Activated CD8-positive, alpha-beta memory T cell treated with anti-CD3 and anti-CD28 coated beads, Interleukin-2, amount 50 U/mL, for 24 hours (primary cell): Measurements from ENCODE around the gene CA10.

Source experiments
- DNase-seq: peaks from one replicate; pipeline ENCODE4 v3.0.0-alpha.2; 2020; ENCODE audit errors: extremely low read depth

Gene CA10

DNA sequence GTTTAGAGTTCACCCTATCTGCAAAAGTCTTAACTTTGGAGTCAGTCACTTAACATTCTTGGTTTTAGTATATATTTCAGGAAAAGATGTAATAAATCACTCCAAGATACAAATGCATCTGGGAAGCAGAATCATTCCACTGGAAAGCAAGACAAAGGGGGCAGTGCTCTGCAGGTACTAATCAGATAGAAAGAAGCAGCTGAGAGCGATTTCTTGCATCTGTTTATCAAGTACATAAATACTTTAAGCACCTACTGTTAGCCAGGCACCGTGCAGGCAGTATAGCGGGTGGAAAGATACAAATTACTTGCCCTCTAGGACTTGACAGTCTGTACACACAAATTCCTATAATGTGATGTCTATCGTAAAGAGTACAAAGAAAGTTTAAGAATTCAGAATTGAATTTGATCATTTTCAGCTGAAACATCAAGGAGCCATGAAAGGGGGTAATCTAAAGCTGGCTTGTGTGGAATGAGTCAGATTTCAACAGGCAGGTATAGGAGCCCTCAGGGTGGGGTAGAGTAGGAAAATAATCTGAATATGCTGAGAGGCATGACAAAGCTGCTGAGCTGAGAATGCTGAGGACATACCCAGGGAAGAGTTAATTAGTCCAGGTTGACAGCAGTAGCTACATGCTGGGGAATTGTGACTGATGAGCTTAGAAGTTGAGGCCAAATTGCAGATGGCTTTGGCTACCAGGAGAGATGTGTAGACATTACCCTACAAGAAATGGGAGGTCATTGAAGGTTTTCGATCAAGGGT is 110.2 kb downstream of the CA10 start:
- no peak for DNase-seq

DNA sequence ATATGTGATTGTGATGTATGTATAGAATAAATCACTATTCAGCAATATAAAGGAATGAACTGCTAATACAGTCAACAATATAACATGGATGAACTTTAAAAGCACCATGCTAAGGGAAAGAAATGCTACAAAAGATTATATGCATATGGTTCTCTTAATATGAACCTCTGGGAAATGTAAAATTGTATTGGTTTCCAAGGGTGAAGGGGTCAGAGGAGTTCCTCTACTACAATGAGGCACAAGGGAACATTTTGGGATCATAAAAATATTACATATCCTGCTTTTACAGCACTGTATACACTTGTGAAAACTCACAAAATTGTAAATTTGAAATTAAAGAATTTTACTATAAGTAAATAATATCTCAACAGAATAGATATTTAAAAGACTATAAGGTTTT is 111.4 kb downstream of the CA10 start:
- DNase-seq: no peak

DNA sequence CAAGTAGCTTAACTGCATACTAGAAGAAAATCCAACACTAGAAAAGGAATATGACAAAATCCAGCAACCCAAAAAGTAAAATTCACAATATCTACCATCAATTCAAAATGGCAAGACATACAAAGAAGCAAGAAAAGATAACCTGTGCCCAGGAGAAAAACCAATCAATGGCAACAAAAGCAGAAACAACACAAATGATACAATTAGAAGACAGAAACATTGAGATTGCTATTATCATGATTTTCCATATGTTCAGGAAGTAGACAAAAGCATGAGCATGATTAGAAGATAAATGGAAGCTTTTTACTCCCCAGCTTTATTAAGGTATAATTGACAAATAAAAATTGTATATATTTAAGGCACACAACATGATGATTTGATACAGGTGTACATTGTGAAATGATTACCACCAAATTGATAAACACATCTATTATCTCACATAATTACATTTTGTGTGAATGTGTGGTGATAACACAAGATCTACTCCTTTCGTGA is 117.3 kb downstream of the CA10 start:
- no peak for DNase-seq

DNA sequence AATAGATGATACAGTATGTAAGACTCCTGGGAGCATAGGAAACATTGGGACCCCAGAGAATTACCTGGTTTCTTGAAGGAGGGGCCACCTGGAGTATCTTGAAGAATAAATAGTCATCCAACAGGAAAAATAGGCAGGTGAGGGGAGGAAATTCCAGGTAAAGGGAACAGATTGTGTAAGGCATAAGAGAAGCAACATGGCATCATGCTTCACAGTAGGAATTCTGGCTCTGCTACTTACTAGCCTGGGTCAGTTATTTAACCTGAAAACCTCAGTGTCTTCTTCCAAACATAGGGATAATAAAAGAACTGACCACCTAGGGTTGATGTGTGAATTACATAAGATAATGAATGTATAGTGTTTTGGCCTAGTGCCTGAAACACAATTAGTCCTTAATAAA is 122.1 kb downstream of the CA10 start:
- DNase-seq: no peak

DNA sequence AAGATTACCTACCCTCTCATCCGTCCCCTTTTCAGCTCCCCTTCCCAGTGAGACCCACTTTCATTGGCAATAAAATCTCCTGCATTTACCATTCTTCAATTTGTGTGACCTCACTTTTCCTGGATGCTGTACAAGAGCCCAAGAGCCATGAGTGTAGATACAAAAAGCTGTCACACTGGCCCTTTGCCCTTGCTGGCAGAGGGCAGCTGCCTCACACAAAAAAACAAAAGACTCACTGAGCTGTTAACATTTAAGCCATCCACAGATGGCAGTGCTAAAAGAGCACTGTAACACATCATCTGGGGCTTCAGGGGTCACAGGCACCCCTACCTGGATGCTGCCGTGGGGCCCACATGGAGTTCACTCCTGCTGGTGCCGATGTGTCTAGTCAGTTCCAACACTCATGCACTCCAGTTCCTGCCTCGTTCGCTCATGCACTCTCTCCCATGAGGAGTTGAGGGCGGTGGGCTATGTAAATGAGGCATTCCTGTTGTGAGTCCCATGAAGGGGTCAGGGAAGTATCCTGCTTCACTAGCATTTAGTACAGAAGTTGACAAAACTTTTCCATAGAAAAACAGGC is 123.1 kb downstream of the CA10 start:
- no peak for DNase-seq

DNA sequence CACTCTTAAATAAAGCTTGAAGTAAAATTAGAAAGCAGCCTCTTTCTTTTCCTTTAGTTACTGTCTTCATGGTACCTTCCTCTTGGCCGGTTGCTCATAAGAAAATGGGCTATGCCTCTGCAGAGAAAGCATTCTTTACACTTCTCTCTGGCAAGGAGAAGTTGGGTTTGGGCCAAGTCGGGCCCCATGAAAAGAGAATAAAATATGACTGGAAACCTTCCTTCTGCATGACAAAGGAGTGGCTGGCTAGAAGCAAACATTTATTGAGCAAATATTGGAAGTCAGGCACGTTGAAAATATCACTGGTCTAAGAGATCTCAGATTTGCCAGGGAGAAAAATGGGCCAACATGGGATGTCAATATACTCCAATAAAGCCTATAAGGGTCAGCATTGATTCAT is 126.1 kb downstream of the CA10 start:
- no peak for DNase-seq

DNA sequence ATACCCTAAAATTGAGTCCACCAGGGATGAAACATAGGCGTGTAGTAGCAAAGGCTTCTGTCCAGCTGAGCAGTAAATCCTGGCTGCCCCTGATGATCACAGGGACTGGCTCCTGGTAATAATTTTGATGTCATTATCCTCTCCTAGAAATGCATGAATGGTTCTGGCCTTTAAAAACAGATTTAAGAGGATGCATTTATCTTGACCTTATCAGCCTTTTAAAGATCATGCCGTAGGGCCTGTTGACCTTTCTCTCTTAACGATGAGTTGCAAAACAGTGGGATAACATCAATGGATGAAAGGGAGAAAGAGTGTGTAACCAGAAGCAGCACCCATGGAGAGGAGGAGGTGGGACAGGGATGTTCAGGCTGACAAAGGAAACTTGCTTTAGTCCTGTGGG is 128.5 kb downstream of the CA10 start:
- DNase-seq: no peak

DNA sequence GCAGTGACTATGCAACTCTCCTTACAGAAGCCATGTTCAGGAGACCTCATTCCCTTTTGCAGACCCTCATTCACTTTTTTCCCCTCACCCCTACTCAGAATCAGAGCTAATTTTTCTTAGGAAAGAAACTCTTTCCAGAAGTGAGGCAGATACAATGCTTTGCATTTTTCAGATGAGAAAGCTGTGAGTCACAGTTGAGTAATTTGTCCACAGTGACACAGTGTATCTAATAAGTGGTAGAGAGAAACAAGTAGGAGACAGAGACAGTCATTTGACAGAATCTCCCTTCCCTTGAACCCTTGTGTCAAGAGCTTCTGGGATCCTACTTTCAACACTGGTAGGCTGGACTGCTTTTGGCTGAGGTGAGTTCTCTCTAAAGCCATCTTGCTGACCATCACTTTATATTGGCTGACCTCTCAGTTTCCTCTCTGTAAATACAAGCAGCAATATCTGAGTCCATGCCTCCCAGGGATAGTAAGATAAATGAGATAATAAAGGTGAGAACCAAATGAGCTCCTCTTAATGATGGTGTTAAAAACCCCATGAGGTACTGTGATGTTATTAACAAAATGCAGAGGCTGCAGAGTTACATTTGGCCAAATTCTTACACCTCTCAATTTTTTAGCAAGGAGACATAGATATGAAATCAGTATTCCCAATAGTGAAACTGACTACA is 130.8 kb downstream of the CA10 start:
- DNase-seq: no peak

DNA sequence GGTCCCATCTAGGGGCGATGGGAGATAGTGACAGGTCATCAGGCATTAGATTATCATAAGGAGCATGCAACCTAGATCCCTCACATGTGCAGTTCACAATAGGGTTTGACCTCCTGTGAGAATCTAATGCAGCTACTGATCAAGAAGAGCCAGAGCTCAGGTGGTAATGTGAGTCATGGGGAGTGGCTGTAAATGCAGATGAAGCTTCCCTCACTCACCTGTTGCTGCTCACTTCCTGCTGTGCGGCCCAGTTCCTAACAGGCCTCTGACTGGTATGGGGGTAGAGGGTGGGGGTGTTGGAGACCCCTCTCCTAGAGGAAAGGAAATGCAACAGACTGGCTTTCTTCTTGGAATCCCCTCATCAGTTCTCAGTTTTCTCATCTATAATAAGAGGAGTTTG is 131.4 kb downstream of the CA10 start:
- no peak for DNase-seq

DNA sequence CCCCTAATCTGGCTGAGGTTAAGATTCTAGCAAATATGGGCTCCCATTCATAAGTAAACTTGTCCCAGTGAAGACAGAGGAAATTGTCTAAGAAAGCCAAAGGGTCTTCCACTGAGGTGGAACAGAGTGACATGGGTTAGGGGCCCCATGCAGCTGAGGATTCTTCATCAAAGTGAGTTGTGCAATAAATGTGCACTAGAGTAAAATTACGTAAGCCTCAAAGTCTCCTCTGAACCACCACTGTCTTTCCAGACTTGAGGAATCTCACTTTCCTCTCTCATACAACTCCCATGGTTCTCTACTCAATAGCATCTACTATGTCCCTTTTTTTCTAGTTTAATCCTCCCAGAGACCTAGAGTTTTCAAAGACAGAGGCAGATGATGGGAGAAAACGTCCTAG is 132.4 kb downstream of the CA10 start:
- no peak for DNase-seq

DNA sequence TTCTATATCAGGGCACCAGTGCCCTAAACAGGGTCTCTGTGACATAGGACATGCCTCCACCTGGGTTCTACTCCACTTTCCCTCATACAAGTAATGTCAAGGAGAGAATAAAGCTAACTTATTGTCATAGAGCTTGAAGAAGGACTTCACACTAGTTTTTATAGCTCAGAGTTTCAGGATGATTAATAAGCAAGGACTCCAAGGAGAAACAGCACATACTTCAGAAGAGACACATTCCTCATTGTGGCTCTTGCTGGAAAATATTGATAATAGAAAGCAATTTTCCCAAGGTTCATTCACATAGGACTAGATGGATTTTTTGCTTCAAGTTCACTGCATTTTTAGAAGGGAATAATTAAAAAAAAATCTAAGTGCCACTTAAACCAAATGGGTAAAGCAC is 133.3 kb downstream of the CA10 start:
- no peak for DNase-seq

DNA sequence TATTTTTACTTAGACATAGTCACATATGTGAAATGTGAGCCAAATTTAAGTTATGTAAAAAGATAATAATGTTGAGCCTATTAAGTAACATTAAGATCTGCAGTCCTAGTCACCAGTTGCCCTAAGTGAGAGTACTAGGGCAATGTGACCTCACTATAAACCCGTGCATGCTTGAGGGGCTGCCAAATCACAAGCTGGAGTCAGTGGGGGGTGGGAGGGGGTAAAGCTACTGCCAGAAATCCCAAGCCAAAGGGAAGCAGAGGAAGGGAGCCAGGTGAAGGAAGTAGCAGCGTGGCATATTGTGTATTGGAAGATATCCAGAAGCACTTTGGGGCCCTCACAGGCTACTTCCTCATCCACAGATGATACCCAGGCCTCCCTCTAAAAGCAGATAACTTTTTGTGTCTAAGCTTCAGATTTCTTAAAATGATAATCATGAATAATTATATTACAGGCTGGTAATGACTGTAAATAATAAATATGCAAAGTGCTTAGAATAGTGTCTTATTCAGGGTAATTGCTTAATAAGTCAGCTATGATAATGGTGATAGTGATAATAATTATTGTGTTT is 134.1 kb downstream of the CA10 start:
- DNase-seq: no peak

DNA sequence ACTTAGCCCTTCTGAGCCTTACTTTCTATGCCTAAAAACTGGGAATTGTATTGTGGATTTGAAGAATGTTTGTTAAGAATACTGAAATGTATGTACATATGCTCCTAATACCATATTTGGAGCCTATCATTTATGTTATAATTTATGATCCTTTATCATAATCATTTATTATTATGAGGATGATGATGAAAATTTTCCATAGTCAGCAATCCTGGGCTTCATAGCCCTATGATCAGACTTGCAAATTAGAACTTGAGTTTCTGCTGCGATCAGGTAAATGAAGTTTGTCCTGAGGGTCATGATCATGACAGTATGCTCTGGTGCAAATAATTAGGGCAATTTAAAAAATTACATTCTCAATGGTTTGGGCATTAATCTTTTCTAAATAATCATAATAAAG is 147.4 kb downstream of the CA10 start:
- no peak for DNase-seq

DNA sequence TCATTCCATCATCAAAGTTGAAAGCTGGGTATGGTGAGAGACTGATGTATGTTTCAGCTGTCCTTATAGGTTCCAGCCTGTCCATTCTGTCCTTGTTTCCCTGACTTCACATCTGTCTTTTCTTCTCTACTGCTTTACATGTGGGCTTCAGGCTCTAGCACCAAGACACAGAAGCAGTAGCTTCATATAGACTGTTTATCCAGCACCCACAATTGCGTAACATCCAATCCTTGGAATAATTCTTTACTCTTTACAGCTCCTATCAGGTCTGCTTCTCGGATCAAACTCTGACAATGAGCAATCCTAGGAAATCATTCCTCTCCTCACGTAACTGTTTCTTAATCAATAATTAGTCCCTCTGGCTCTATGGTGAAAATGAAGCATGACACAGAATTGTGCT is 158.9 kb downstream of the CA10 start:
- no peak for DNase-seq

DNA sequence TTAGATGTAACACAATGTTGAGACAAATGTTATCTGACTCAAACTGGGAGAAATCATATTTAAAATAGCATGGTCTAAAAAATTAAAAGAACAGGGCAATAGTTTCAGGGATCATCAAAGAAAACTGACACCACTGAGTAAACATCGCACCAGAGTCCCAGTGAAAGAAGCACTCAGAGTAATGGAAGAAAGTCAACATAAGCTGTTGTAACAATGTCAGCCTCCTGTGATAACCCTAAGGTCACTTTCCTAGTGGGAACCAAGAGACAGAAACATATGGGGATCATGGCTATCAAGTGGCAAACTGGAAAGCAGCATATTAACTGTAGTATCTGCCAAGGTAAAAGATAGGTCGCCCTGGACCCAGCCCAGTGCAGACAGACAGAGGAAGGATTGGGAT is 160.8 kb downstream of the CA10 start:
- no peak for DNase-seq

DNA sequence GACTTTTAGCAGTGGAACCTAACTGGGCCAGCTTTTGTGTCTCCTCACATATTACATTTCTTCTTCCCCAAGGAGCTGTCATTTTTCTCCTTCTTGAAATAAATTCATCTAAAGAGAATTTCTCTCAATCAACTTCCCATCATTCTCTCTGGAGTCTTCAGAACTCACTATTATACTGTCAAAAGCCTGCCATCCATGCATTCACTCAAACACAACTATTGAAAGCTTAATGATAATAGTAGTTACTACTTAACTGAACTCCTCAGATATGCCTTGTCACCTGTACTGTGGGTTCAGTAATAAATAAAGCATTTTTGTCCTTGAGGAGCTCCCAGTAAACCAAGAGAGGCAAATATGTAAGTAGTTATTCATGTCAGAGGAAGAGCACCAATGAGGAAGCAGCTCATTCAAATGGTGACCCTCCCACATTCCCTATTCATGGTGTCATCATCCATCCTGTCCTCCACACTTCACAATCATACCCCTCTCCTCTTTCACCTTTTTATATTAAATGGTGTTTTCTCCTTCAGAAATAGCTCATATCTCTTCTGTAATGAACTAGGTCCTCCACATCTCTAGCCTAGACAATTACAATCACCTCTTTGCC is 162.6 kb downstream of the CA10 start:
- DNase-seq: no peak

DNA sequence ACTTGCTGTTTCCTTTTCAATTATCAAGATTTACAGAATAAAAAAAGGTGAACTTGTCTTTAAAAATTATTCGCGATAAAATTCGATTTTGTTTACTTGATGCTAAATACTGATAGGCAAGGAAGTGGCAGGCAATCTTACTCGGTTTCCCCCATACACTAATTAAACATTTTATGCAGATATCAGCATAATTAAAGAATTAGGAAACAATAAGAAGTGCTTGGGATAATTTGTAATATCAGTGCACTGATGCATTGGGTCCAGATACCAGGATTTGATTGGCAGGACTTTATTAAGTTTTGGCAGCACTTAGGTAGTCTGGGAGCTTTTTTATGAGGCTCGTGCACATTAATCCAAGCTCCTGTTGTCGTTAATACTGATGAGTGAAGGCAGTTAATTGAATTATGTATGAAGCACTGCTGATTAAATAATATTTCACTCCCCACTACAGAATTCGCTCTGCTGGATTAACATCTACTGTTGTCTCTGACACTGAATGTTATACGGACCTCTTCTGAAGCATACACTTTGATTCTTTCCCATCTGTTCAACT is 165.6 kb downstream of the CA10 start:
- no peak for DNase-seq

DNA sequence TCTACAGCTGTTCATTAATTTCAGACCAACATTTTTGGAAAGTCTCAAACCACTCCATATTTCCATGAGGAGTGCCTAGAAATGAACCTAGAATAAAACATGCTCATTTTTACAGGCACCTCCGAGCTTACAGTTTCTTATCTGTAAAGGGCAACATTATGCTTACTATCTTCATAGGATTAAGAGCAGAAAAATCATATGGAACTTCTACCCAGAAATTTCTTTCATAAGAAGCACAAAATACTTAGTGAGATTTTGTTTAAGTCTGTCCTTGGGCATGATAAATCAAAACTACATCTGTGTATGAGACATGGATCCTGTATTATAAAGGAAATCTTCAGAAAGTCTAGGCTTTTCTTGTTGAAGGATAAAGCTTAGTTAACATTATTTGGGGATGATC is 187.4 kb downstream of the CA10 start:
- DNase-seq: no peak

DNA sequence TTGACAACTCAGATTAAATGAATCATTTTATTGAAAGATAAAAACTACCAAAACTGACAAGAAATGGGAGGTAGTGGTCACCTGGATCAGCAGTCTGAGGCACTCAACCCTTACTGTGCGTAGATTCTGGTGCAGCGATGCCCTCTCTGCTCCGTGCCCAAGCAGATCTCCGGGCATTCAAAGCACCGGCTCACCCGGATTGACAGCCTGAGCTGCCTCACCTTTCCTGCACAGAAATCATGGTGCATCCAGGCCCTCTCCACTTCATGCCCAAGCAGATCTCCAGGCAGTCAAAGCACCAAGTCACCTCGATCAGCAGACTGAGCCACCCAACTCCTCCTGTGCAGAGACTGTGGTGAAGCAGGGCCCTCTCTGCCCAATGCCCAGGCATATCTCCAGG is 196.8 kb downstream of the CA10 start:
- DNase-seq: no peak

DNA sequence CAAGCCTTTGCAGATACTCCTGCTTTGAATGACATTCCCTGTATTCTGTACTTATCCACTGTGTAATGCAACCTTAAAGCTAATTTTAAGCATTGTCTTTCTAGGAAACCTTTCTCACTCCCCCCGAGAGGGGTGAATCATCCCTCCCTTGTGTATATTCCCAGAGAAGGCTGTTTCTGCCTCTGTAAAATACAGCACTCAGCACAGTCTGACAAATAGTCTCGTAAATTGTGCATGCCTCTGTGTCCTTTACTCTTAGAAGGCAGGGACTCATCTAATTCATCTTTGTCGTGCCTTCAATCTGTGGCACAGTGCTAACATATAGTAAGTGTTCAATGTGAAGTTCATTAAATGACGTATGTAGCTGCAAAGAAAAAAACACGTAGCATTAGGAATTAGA is 200.7 kb downstream of the CA10 start:
- DNase-seq: no peak

DNA sequence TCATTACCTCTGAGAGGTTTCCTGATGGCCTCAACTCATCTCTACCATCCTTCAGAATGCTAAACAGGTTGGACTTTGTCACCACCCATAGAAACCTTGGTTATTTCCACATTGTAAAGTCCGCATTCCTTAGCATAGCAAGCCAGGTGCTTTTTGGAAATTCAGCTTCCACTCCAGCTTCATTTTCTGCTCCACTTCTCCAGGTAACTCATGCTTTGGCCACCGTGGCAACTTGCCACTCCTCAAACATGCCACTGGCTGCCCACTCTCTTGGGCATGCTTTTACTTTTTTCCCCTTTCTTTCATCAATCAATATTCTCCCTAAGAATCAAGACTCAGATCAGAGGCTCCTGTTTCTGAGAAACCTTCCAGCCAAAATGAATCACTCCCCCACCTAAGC is 203.3 kb downstream of the CA10 start:
- DNase-seq: no peak

DNA sequence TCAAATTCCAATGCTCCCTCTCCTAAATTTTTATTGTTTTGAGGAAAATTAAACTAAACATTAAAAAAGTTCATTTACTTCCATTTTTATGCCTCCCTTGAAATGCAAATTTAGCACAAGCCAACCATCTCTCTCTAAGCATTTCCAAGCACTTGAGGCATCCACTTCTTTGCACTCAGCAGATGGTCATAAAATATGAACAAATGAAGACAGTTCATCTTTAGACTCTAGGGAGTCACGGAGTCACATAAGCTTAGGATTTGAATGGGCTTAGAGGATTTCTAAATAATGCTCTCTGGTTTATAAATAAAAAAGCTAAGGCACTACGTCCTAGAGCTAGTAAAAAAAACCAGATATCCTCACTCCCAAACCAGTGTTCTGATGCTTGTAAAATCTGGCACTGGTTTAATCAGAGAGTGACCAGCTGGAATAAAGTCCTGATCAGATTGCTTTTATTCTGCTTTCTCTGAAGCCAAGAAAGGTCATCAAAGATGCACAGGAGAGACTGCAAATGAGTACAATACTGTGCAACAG is 204.2 kb downstream of the CA10 start:
- DNase-seq: no peak
